SK-N-SH treated with all-trans-retinoic acid at 6 μM for 48 hours (cell line): ENCODE results near the gene HIF1A.

Source experiments
- ESRRG ChIP-seq: fragments of 250-450 bp; sonication (Bioruptor Pico); IDR thresholded peaks from 2 replicates; pipeline ENCODE4 v1.6.1; 2021; ENCODE audit warnings: mild to moderate bottlenecking
- ZNF8 ChIP-seq: fragments of 450-650 bp; formaldehyde crosslinking; IDR thresholded peaks from 2 replicates; pipeline ENCODE4 v1.5.0; 2020; ENCODE audit warnings: mild to moderate bottlenecking, moderate library complexity
- TF ChIP-seq, protein P1 (sequence below): fragments of 250-450 bp; sonication (Bioruptor Pico); IDR thresholded peaks from 2 replicates; pipeline ENCODE4 v1.8.0; 2020; ENCODE audit warnings: mild to moderate bottlenecking, moderate library complexity, borderline replicate concordance

DNA sequence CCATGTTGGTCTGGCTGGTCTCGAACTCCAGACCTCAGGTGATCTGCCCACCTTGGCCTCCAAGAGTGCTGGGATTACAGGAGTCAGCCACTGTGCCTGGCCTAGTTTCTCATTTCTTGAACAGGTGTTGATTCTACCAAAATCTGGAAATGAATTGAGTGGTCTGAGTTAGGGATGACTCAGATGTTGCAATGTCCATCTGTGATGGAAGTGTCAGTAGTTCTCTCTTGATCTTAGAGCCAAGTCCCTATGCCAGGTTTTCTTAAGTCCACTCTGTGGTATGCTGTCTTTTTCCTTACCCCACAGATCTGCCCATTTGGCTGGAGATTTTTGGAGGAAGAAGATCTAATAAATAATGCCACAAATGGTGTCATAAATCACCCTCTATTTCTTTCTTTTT is 79.5 kb downstream of the HIF1A start:
- TF ChIP-seq, protein P1, sequence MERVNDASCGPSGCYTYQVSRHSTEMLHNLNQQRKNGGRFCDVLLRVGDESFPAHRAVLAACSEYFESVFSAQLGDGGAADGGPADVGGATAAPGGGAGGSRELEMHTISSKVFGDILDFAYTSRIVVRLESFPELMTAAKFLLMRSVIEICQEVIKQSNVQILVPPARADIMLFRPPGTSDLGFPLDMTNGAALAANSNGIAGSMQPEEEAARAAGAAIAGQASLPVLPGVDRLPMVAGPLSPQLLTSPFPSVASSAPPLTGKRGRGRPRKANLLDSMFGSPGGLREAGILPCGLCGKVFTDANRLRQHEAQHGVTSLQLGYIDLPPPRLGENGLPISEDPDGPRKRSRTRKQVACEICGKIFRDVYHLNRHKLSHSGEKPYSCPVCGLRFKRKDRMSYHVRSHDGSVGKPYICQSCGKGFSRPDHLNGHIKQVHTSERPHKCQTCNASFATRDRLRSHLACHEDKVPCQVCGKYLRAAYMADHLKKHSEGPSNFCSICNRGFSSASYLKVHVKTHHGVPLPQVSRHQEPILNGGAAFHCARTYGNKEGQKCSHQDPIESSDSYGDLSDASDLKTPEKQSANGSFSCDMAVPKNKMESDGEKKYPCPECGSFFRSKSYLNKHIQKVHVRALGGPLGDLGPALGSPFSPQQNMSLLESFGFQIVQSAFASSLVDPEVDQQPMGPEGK (CRISPR knock-in tag): no peak
- TF ChIP-seq ZNF8 (CRISPR knock-in tag): no peak
- TF ChIP-seq ESRRG (CRISPR knock-in tag): no peak
